Astrocyte (in vitro differentiated cells and primary cell): ENCODE data around the gene MNAT1.

Experiments used
- EZH2 ChIP-seq: IDR thresholded peaks from 2 replicates; pipeline ENCODE4 v1.6.1; 2012; ENCODE audit warnings: mild to moderate bottlenecking, low read length, inconsistent platforms; ENCODE audit not compliant: insufficient read depth
- TF ChIP-seq, protein P1 (sequence below): IDR thresholded peaks from 2 replicates; pipeline ENCODE4 v1.5.1; 2011; ENCODE audit warnings: low read depth, mild to moderate bottlenecking, inconsistent platforms, low read length, moderate library complexity; ENCODE audit not compliant: insufficient read depth

DNA sequence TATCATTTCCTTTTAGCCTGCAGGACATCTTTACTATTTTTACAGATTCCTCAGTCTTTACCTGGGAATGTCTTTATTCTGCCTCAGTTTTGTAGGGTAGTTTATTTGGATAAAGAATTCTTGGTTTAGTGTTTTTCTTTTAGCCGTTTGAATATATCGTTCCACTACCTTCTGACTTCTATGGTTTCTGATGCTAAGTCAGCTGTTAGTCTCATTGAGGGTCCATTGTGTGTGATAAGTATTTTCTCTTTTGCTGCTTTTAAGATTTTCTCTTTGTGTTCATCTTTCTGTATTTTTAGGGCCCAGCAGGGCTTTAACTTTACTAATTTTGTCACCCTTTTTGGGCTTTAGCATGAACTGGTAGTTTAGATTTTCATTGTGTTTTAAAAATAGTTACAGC lies 113.5 kb downstream of the MNAT1 start:
- TF ChIP-seq, protein P1, sequence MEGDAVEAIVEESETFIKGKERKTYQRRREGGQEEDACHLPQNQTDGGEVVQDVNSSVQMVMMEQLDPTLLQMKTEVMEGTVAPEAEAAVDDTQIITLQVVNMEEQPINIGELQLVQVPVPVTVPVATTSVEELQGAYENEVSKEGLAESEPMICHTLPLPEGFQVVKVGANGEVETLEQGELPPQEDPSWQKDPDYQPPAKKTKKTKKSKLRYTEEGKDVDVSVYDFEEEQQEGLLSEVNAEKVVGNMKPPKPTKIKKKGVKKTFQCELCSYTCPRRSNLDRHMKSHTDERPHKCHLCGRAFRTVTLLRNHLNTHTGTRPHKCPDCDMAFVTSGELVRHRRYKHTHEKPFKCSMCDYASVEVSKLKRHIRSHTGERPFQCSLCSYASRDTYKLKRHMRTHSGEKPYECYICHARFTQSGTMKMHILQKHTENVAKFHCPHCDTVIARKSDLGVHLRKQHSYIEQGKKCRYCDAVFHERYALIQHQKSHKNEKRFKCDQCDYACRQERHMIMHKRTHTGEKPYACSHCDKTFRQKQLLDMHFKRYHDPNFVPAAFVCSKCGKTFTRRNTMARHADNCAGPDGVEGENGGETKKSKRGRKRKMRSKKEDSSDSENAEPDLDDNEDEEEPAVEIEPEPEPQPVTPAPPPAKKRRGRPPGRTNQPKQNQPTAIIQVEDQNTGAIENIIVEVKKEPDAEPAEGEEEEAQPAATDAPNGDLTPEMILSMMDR: no peak
- TF ChIP-seq EZH2: no peak
